H9 (cell line): Measurements from ENCODE around the gene ALDH1B1. TPM values are rescaled to one million over a fixed set of nuclear protein-coding genes. Genes with fewer than 3 reads are reported as not detected.

Experiments used
- DNase-seq: peaks from one replicate; pipeline ENCODE4 v3.0.0-alpha.2; 2017
- H2AFZ ChIP-seq: one replicate; pipeline ENCODE4 v1.6.1; 2013; ENCODE audit warnings: mild to moderate bottlenecking, low read length, control low read depth, moderate library complexity
- H2AK5ac ChIP-seq: 2 replicates; pipeline ENCODE4 v1.6.1; 2013; ENCODE audit warnings: low read length, control low read depth, mixed read lengths; ENCODE audit not compliant: insufficient read length
- H2BK120ac ChIP-seq: one replicate; pipeline ENCODE4 v1.6.1; 2013; ENCODE audit warnings: low read depth, mild to moderate bottlenecking, low read length, control low read depth, inconsistent platforms; ENCODE audit not compliant: poor library complexity, severe bottlenecking
- H2BK12ac ChIP-seq: 2 replicates; pipeline ENCODE4 v1.6.1; 2013; ENCODE audit warnings: low read length, control low read depth, mixed read lengths, low read depth; ENCODE audit not compliant: insufficient read length
- H2BK15ac ChIP-seq: 2 replicates; pipeline ENCODE4 v1.6.1; 2013; ENCODE audit warnings: low read depth, low read length, control low read depth
- H2BK20ac ChIP-seq: one replicate; pipeline ENCODE4 v1.6.1; 2013; ENCODE audit warnings: low read depth, mild to moderate bottlenecking, low read length, control low read depth, inconsistent platforms; ENCODE audit not compliant: poor library complexity, severe bottlenecking
- H2BK5ac ChIP-seq: 2 replicates; pipeline ENCODE4 v1.6.1; 2013; ENCODE audit warnings: low read length, control low read depth, mixed read lengths; ENCODE audit not compliant: insufficient read length
- H3K14ac ChIP-seq: 2 replicates; pipeline ENCODE4 v1.6.1; 2013; ENCODE audit warnings: low read length, control low read depth; ENCODE audit not compliant: insufficient read depth
- H3K18ac ChIP-seq: 2 replicates; pipeline ENCODE4 v1.6.1; 2013; ENCODE audit warnings: low read depth, mild to moderate bottlenecking, mixed read lengths, low read length, control low read depth; ENCODE audit not compliant: insufficient read length
- H3K23ac ChIP-seq: 2 replicates; pipeline ENCODE4 v1.6.1; 2013; ENCODE audit warnings: low read length, control low read depth, mixed read lengths, low read depth; ENCODE audit not compliant: insufficient read length
- H3K23me2 ChIP-seq: 2 replicates; pipeline ENCODE4 v1.6.1; 2013; ENCODE audit warnings: low read depth, mild to moderate bottlenecking, mixed read lengths, low read length, control low read depth; ENCODE audit not compliant: insufficient read length, poor library complexity, severe bottlenecking
- H3K27ac ChIP-seq: 2 replicates; pipeline ENCODE4 v1.5.1; 2013; ENCODE audit warnings: low read length, control low read depth, mixed read lengths, low read depth; ENCODE audit not compliant: insufficient read length
- H3K27me3 ChIP-seq: 2 replicates; pipeline ENCODE4 v1.6.1; 2013; ENCODE audit warnings: low read length, control low read depth, inconsistent platforms; ENCODE audit not compliant: insufficient read depth
- H3K4ac ChIP-seq: 2 replicates; pipeline ENCODE4 v1.6.1; 2013; ENCODE audit warnings: low read depth, mild to moderate bottlenecking, control low read depth, inconsistent platforms, low read length, moderate library complexity
- H3K4me1 ChIP-seq: 2 replicates; pipeline ENCODE4 v1.6.1; 2013; ENCODE audit warnings: low read length, control low read depth, inconsistent platforms; ENCODE audit not compliant: insufficient read depth
- H3K4me2 ChIP-seq: 2 replicates; pipeline ENCODE4 v1.6.1; 2013; ENCODE audit warnings: low read length, control low read depth, mixed read lengths; ENCODE audit not compliant: insufficient read length, insufficient read depth
- H3K56ac ChIP-seq: 2 replicates; pipeline ENCODE4 v1.6.1; 2013; ENCODE audit warnings: low read depth, mild to moderate bottlenecking, mixed read lengths, low read length, control low read depth; ENCODE audit not compliant: insufficient read length
- H3K79me1 ChIP-seq: 2 replicates; pipeline ENCODE4 v1.6.1; 2013; ENCODE audit warnings: low read depth, mild to moderate bottlenecking, moderate library complexity, low read length, control low read depth, inconsistent platforms; ENCODE audit not compliant: insufficient read depth, poor library complexity, severe bottlenecking
- H3K79me2 ChIP-seq: 2 replicates; pipeline ENCODE4 v1.6.1; 2013; ENCODE audit warnings: low read length, control low read depth, inconsistent platforms; ENCODE audit not compliant: insufficient read depth
- H3K9ac ChIP-seq: 2 replicates; pipeline ENCODE4 v1.6.1; 2013; ENCODE audit warnings: low read length, control low read depth, mixed read lengths; ENCODE audit not compliant: insufficient read length; ENCODE audit errors: extremely low read depth
- H3K9me3 ChIP-seq: one replicate; pipeline ENCODE4 v1.6.1; 2013; ENCODE audit warnings: low read depth, low read length, inconsistent platforms; ENCODE audit not compliant: control insufficient read depth
- H3T11ph ChIP-seq: one replicate; pipeline ENCODE4 v1.6.1; 2013; ENCODE audit warnings: mild to moderate bottlenecking, low read length, control low read depth, inconsistent platforms
- H4K20me1 ChIP-seq: one replicate; pipeline ENCODE4 v1.6.1; 2013; ENCODE audit not compliant: control insufficient read depth, insufficient read length, insufficient read depth
- H4K5ac ChIP-seq: 2 replicates; pipeline ENCODE4 v1.6.1; 2013; ENCODE audit warnings: low read depth, mild to moderate bottlenecking, mixed read lengths, low read length, control low read depth; ENCODE audit not compliant: insufficient read length
- H4K8ac ChIP-seq: replicated peaks from 2 replicates; pipeline ENCODE4 v1.6.1; 2013; ENCODE audit warnings: low read length, control low read depth, mixed read lengths, low read depth; ENCODE audit not compliant: insufficient read length
- H4K91ac ChIP-seq: 2 replicates; pipeline ENCODE4 v1.6.1; 2013; ENCODE audit warnings: low read depth, mild to moderate bottlenecking, moderate library complexity, mixed read lengths, low read length, control low read depth; ENCODE audit not compliant: insufficient read length
- H3K27ac Mint-ChIP-seq, 3 experiments: 2 replicates in 2 of 3; 3 replicates in 1 of 3; pipeline ENCODE4 v1.8.0; 2020 to 2021; ENCODE audit warnings: mixed read lengths in 3 of 3, mild to moderate bottlenecking in 1 of 3, moderate library complexity in 1 of 3
- H3K27me3 Mint-ChIP-seq: 2 replicates; pipeline ENCODE4 v1.8.0; 2021; ENCODE audit warnings: low read depth, mild to moderate bottlenecking, moderate library complexity, mixed read lengths
- H3K36me3 Mint-ChIP-seq, 3 experiments: 2 replicates in 2 of 3; 3 replicates in 1 of 3; pipeline ENCODE4 v1.8.0; 2020 to 2021; ENCODE audit warnings: low read depth in 3 of 3, mixed read lengths in 3 of 3; ENCODE audit not compliant: insufficient read depth in 1 of 3
- H3K4me1 Mint-ChIP-seq, 2 experiments: 2 replicates each; pipeline ENCODE4 v1.8.0; 2020; ENCODE audit warnings: mixed read lengths in 2 of 2
- H3K4me3 Mint-ChIP-seq, 2 experiments: 2 replicates in 1 of 2; 3 replicates in 1 of 2; pipeline ENCODE4 v1.8.0; 2020 to 2021; ENCODE audit warnings: mild to moderate bottlenecking in 2 of 2, mixed read lengths in 2 of 2, moderate library complexity in 1 of 2
- H3K9me3 Mint-ChIP-seq, 2 experiments: 2 replicates in 1 of 2; 3 replicates in 1 of 2; pipeline ENCODE4 v1.8.0; 2020; ENCODE audit warnings: mild to moderate bottlenecking in 2 of 2, mixed read lengths in 2 of 2, moderate library complexity in 1 of 2
- WGBS: extraction: QIAGEN DNeasy Blood & Tissue Kit; methylation state at CpG from one replicate; pipeline ENCODE4 v1.1.7; 2013; ENCODE audit warnings: missing lambda C conversion rate, low lambda C conversion rate, mixed read lengths; ENCODE audit not compliant: insufficient read length; ENCODE audit errors: extremely low coverage; 5-methylcytosine and 5-hydroxymethylcytosine counted together
- total RNA-seq: library from RNA; stranded (reverse); gene quantifications from 2 replicates; pipeline ENCODE4 v1.2.1, GENCODE V29; 2021
- TF ChIP-seq, protein P1 (sequence below): fragments of 200-600 bp; sonication (generic); conservative IDR thresholded peaks from 3 replicates; pipeline ENCODE4 v1.8.0; 2021; ENCODE audit warnings: antibody characterized with exemption, mild to moderate bottlenecking

Gene ALDH1B1
- total RNA-seq, 1 experiment from 2014 or later: 49.6 TPM

DNA sequence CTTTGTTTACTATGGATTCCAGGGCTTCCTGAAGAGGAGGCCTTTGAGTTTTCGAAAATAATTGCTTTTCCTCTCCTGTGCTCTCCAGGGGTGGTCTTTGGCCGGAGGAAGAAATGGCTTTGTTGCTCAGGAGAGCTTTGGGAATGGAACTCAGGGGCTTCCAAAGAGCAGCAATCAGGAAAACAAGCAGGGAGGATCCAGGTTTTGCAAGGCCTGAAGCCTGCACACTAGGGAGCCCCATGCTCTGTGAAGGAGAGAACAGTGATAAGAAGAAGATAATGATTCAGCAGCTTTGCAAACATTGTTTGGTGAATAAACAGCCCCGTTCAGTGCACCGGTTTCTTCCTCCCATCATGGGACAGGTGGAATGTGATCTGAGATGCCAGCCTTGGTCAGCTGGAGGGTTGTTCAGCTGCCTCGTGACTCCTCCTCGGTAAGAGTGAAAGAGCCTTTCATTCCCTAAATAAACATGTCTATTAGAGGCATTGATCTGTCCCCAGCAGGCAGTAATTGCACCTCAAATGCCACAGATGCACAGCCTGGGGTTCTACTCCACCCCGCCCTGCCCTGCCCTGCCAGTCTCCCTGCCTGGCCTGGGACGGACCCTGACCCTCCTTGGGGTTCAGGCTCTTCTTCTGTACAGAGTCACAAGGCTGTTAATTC is 11.5 kb upstream of the ALDH1B1 start:
- DNase-seq: no peak
- peak overlapping the region; percentile 81 to 95 (median 93) for H3K27ac Mint-ChIP-seq
- no peak overlapping the region for H4K8ac ChIP-seq

More for the DNA sequence above, 11.5 kb upstream of the ALDH1B1 start:
- Histone ChIP-seq H4K20me1 (no peaks in the 10 kb centered on the region), H3T11ph (no peak overlapping the region), H3K9me3 (no peaks in the 10 kb centered on the region), H2BK20ac (no peak overlapping the region), H3K4ac (no peak overlapping the region), H2BK15ac (no peak overlapping the region), H3K23me2 (no peaks in the 10 kb centered on the region), H3K27ac (no peak overlapping the region), H3K79me1 (no peaks in the 10 kb centered on the region), H2AK5ac (no peak overlapping the region), H2AFZ (no peak overlapping the region), H4K5ac (no peak overlapping the region), H3K56ac (no peak overlapping the region), H3K9ac (no peak overlapping the region), H2BK12ac (no peak overlapping the region), H2BK5ac (no peak overlapping the region), H4K91ac (no peak overlapping the region), H3K27me3 (peaks cover 2% of the 10 kb centered on the region; the same call in 1 of the 2 replicates), H3K4me1 (peaks cover 3% of the 10 kb centered on the region; the same call in 1 of the 2 replicates), H3K79me2 (no peaks in the 10 kb centered on the region), H2BK120ac (no peak overlapping the region), H3K18ac (no peak overlapping the region), H3K14ac (no peak overlapping the region), H3K4me2 (no peak overlapping the region), H3K23ac (no peak overlapping the region)
- TF ChIP-seq, protein P1, sequence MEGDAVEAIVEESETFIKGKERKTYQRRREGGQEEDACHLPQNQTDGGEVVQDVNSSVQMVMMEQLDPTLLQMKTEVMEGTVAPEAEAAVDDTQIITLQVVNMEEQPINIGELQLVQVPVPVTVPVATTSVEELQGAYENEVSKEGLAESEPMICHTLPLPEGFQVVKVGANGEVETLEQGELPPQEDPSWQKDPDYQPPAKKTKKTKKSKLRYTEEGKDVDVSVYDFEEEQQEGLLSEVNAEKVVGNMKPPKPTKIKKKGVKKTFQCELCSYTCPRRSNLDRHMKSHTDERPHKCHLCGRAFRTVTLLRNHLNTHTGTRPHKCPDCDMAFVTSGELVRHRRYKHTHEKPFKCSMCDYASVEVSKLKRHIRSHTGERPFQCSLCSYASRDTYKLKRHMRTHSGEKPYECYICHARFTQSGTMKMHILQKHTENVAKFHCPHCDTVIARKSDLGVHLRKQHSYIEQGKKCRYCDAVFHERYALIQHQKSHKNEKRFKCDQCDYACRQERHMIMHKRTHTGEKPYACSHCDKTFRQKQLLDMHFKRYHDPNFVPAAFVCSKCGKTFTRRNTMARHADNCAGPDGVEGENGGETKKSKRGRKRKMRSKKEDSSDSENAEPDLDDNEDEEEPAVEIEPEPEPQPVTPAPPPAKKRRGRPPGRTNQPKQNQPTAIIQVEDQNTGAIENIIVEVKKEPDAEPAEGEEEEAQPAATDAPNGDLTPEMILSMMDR: no peak
- Mint-ChIP-seq H3K4me3 (no peak overlapping the region; a peak in 2 of 5 replicates), H3K27me3 (peaks cover 66% of the 10 kb centered on the region), H3K36me3 (peaks cover 5 to 15% (median 11%) of the 10 kb centered on the region in 3 experiments; a peak in 6 of 7 replicates), H3K9me3 (peaks cover 23 to 25% of the 10 kb centered on the region in 2 experiments), H3K4me1 (peaks cover 24 to 34% of the 10 kb centered on the region in 2 experiments)
- WGBS: no CpG with 5 or more reads among the region's 8 CpGs
